ENCODE measurements around the gene HNRNPAB.

DNA sequence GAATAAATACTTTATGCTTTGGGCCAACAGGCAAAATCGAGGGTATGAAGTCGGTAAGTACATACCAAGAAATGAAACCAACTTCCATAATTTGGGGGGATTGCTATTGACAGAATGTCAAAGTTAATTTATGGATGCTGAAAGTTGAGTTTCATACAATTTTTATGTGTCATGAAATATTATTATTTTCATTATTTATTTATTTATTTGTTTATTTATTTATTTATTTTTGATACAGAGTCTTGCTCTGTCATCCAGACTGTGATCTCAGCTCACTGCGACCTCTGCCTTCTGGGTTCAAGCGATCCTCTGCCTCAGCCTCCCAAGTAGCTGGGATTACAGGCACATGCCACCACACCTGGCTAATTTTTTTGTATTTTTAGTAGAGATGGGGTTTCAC is 12.7 kb upstream of the HNRNPAB start:
- TF ChIP-seq, protein P1, sequence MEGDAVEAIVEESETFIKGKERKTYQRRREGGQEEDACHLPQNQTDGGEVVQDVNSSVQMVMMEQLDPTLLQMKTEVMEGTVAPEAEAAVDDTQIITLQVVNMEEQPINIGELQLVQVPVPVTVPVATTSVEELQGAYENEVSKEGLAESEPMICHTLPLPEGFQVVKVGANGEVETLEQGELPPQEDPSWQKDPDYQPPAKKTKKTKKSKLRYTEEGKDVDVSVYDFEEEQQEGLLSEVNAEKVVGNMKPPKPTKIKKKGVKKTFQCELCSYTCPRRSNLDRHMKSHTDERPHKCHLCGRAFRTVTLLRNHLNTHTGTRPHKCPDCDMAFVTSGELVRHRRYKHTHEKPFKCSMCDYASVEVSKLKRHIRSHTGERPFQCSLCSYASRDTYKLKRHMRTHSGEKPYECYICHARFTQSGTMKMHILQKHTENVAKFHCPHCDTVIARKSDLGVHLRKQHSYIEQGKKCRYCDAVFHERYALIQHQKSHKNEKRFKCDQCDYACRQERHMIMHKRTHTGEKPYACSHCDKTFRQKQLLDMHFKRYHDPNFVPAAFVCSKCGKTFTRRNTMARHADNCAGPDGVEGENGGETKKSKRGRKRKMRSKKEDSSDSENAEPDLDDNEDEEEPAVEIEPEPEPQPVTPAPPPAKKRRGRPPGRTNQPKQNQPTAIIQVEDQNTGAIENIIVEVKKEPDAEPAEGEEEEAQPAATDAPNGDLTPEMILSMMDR (IDR thresholded peaks at IDR 0.05): no peak
- TF ChIP-seq ZFX (IDR thresholded peaks at IDR 0.05; ENCODE audit: borderline replicate concordance): no peak

Measured in 22Rv1 (cell line).